Measurements from ENCODE around the gene SRD5A2. TPM values are rescaled to one million over a fixed set of nuclear protein-coding genes. Genes with fewer than 3 reads are reported as not detected.

The SRD5A2 gene, protein sequence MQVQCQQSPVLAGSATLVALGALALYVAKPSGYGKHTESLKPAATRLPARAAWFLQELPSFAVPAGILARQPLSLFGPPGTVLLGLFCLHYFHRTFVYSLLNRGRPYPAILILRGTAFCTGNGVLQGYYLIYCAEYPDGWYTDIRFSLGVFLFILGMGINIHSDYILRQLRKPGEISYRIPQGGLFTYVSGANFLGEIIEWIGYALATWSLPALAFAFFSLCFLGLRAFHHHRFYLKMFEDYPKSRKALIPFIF
- not detected in 2 replicates for total RNA-seq

DNA sequence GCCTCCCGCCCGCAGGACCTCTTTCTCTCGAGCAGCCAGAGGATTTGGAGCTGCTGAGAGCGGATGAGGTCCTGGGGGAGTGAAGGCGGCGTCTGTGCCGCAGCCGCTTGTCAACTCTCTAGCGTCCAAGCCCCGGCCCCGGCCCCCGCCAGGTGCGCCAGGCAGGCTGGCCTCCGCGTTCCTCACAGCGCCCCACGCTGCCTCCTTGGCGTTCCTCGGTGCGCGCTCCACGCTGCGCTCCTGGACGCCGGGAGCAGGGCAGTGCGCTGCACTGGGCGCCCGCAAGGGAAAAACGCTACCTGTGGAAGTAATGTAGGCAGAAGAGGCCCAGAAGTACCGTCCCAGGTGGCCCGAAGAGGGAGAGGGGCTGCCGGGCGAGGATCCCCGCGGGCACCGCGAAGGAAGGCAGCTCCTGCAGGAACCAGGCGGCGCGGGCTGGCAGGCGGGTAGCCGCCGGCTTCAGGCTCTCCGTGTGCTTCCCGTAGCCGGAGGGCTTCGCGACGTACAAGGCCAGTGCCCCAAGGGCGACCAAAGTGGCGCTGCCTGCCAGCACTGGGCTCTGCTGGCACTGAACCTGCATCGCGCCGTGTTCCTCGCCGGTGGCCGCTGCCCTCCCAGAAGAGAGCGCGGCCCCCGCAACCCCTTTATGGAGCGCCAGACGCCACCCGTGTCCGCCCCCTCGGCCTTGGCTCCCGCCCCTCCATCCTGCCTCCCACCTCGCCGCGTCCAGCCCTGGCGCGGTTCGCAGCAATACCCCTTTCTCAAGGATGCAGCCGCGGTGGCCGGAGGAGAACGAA is at the start of gene SRD5A2:
SRD5A2 (minus strand) TSS at position 618 of the 797 bp plus-strand sequence; CDS start at position 580, 38 bp downstream.
- H3K4me3 Mint-ChIP-seq, result no peak within 1 kb of the TSS
- DNase-seq (no peak), ATAC-seq (ENCODE audit: low read depth) (no peak)
- intact Hi-C loops (cut with micrococcal nuclease), result no loop called here
- no peaks in the 10 kb centered on the region for H3K9me3 Mint-ChIP-seq
- ChIA-PET CTCF (no interaction called here), POLR2A (no interaction called here)
- H3K36me3 Mint-ChIP-seq (ENCODE audit: low read depth), result no peaks in the 10 kb centered on the region
- H3K27me3 Mint-ChIP-seq, result peaks cover 43% of the 10 kb centered on the region
- TF ChIP-seq, protein P1, sequence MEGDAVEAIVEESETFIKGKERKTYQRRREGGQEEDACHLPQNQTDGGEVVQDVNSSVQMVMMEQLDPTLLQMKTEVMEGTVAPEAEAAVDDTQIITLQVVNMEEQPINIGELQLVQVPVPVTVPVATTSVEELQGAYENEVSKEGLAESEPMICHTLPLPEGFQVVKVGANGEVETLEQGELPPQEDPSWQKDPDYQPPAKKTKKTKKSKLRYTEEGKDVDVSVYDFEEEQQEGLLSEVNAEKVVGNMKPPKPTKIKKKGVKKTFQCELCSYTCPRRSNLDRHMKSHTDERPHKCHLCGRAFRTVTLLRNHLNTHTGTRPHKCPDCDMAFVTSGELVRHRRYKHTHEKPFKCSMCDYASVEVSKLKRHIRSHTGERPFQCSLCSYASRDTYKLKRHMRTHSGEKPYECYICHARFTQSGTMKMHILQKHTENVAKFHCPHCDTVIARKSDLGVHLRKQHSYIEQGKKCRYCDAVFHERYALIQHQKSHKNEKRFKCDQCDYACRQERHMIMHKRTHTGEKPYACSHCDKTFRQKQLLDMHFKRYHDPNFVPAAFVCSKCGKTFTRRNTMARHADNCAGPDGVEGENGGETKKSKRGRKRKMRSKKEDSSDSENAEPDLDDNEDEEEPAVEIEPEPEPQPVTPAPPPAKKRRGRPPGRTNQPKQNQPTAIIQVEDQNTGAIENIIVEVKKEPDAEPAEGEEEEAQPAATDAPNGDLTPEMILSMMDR (IDR thresholded peaks at IDR 0.05), result no peak
- no peaks in the 10 kb centered on the region for H3K4me1 Mint-ChIP-seq
- H3K27ac Mint-ChIP-seq, result no peak within 1 kb of the TSS

DNA sequence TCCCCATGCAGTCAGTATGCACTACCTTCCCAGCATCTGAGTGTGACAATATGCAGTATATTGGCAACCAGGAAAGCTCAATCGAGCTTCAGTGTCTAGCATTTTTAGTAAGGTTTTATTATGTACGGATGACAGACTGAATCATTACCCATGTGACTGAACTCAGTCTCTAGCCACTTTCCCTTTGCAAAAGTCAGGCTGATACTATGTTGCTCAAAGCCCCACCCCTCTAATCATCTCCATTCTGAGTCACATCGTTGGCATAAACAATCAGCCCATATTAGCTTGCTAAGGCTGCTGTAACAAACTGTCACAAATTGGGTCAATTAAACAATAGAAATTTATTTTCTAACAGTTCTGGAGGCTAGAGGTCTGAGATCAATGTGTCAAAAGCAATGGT is 25.8 kb upstream of the SRD5A2 start:
- ChIA-PET POLR2A (no interaction called here), CTCF (no interaction called here)
- H3K27ac Mint-ChIP-seq, result no peak overlapping the region
- no peaks in the 10 kb centered on the region for H3K36me3 Mint-ChIP-seq (ENCODE audit: low read depth)
- H3K4me1 Mint-ChIP-seq, result no peaks in the 10 kb centered on the region
- TF ChIP-seq, protein P1 (IDR thresholded peaks at IDR 0.05), result no peak
- H3K4me3 Mint-ChIP-seq, result no peak overlapping the region
- intact Hi-C loops (cut with micrococcal nuclease), result no loop called here
- peaks cover 23% of the 10 kb centered on the region for H3K9me3 Mint-ChIP-seq
- no peaks in the 10 kb centered on the region for H3K27me3 Mint-ChIP-seq
- no peak for DNase-seq
- ATAC-seq (ENCODE audit: low read depth), result no peak

DNA sequence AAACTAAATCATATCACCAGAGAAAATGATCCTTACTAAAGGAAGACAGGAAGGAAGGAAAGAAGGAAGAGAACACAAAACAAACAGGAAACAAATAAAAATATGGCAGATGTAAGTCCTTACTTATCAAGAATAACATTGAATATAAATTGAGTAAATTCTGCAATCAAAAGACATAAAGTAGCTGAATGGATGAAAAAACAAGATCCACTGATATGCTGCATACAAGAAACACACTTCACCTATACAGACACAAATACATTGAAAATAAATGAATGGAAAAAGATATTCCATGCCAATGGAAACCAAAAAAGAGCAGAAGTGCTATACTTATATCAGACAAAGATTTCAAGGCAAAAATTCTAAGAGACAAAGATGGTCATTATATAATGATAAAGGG is 18.0 kb upstream of the SRD5A2 start:
- TF ChIP-seq, protein P1 (IDR thresholded peaks at IDR 0.05), result no peak
- ChIA-PET POLR2A (no interaction called here), CTCF (no interaction called here)
- Mint-ChIP-seq H3K27ac (no peak overlapping the region), H3K27me3 (no peaks in the 10 kb centered on the region), H3K36me3 (ENCODE audit: low read depth) (no peaks in the 10 kb centered on the region), H3K4me3 (no peak overlapping the region), H3K9me3 (peaks cover 51% of the 10 kb centered on the region), H3K4me1 (no peaks in the 10 kb centered on the region)
- ATAC-seq (ENCODE audit: low read depth) (no peak), DNase-seq (no peak)
- intact Hi-C loops (cut with micrococcal nuclease), result no loop called here

DNA sequence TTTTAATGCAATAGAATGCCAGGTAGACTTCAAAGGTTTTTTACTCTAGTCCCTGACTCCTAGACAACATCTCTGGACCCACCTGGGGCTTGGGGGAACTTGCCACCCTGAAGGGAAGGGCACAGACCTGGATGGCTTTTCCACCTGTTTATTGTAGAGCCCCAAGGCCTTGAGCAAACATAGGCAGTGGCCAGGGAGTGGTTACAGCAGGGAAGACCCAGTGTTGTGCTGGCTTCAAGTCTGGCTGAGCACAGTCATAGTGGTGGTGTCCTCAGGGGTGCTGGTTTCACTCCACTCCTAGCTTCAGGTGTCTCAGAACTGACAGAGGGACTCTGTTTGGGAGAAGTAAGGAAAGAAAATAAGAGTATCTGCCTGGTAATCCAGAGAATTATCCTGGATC is 5.5 kb upstream of the SRD5A2 start:
- DNase-seq (no peak), ATAC-seq (ENCODE audit: low read depth) (no peak)
- Mint-ChIP-seq H3K4me3 (no peak overlapping the region), H3K27me3 (peaks cover 44% of the 10 kb centered on the region), H3K4me1 (no peaks in the 10 kb centered on the region), H3K9me3 (peaks cover 12% of the 10 kb centered on the region), H3K27ac (no peak overlapping the region), H3K36me3 (ENCODE audit: low read depth) (no peaks in the 10 kb centered on the region)
- intact Hi-C loops (cut with micrococcal nuclease), result no loop called here
- CTCF ChIA-PET, result no interaction called here
- POLR2A ChIA-PET, result no interaction called here
- TF ChIP-seq, protein P1 (IDR thresholded peaks at IDR 0.05), result no peak

DNA sequence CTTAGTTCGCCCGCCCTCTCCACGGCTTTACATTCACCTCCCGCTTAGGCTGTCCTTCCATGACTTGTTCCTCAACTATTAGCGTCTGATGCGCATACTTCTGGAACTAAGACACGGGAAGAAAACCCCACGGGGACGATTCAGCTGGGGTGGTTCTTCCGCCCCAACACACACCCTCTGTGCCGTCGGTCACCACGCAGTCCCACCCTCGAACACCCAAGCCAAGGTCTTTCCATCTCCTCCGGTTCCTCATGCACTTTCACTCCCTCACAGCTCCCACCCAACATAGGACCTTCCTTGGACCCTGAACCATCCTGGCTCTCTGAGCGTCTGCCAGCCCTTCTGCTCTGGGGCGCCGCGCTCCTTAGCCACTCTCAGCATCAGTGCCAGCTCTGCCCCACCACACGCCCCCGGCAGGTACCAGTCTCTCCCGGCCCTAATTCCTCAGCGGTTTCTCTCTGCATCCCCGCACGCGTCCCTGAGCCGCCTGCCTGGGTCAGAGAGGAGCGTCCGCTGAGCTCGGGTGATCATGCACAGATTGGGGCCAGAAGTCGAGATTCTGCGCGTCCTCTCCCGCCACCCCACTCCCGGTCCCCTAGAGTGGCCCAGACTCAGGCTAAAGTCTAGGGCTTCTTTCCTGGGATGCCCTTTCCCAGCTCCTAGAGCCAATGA is 522 bp upstream of the SRD5A2 start:
- H3K9me3 Mint-ChIP-seq, result no peaks in the 10 kb centered on the region
- intact Hi-C loops (cut with micrococcal nuclease), result no loop called here
- ATAC-seq (ENCODE audit: low read depth) (no peak), DNase-seq (no peak)
- H3K27ac Mint-ChIP-seq, result no peak overlapping the region
- no peaks in the 10 kb centered on the region for H3K4me1 Mint-ChIP-seq
- TF ChIP-seq, protein P1 (IDR thresholded peaks at IDR 0.05), result no peak
- no peak overlapping the region for H3K4me3 Mint-ChIP-seq
- ChIA-PET POLR2A (no interaction called here), CTCF (no interaction called here)
- peaks cover 47% of the 10 kb centered on the region for H3K27me3 Mint-ChIP-seq
- no peaks in the 10 kb centered on the region for H3K36me3 Mint-ChIP-seq (ENCODE audit: low read depth)
